Neutrophil (primary cell): ENCODE data around the gene KRT35.

Experiments used
- H3K27ac ChIP-seq: fragments of 200-600 bp; sonication (generic); 2 replicates; pipeline ENCODE4 v1.5.1; 2016; ENCODE audit warnings: mild to moderate bottlenecking, moderate library complexity
- H3K27me3 ChIP-seq: fragments of 200-600 bp; sonication (generic); 2 replicates; pipeline ENCODE4 v1.6.0; 2016; ENCODE audit warnings: mild to moderate bottlenecking
- H3K36me3 ChIP-seq: fragments of 200-600 bp; sonication (generic); 2 replicates; pipeline ENCODE4 v1.5.1; 2017
- H3K4me1 ChIP-seq, 2 experiments: fragments of 200-600 bp in 1 of 2; sonication (generic) in 1 of 2; 1 replicate in 1 of 2; 2 replicates in 1 of 2; pipeline versions ENCODE4 v1.5.1 to v1.6.1; 2013 to 2016; ENCODE audit warnings: low read depth in 1 of 2, low read length in 1 of 2, mild to moderate bottlenecking in 1 of 2, moderate library complexity in 1 of 2; ENCODE audit not compliant: control insufficient read depth in 1 of 2, insufficient read depth in 1 of 2
- H3K4me3 ChIP-seq, 2 experiments: fragments of 200-600 bp in 1 of 2; sonication (generic) in 1 of 2; 1 replicate in 1 of 2; 2 replicates in 1 of 2; pipeline ENCODE4 v1.5.1; 2013 to 2016; ENCODE audit warnings: low read depth in 1 of 2, low read length in 1 of 2, mild to moderate bottlenecking in 1 of 2, moderate library complexity in 1 of 2
- H3K9me3 ChIP-seq: fragments of 200-600 bp; sonication (generic); 2 replicates; pipeline ENCODE4 v1.5.1; 2016
- TF ChIP-seq, protein P1 (sequence below): fragments of 200-600 bp; sonication (generic); IDR thresholded peaks from 2 replicates; pipeline ENCODE4 v1.5.1; 2016; ENCODE audit warnings: antibody characterized with exemption

Gene KRT35

DNA sequence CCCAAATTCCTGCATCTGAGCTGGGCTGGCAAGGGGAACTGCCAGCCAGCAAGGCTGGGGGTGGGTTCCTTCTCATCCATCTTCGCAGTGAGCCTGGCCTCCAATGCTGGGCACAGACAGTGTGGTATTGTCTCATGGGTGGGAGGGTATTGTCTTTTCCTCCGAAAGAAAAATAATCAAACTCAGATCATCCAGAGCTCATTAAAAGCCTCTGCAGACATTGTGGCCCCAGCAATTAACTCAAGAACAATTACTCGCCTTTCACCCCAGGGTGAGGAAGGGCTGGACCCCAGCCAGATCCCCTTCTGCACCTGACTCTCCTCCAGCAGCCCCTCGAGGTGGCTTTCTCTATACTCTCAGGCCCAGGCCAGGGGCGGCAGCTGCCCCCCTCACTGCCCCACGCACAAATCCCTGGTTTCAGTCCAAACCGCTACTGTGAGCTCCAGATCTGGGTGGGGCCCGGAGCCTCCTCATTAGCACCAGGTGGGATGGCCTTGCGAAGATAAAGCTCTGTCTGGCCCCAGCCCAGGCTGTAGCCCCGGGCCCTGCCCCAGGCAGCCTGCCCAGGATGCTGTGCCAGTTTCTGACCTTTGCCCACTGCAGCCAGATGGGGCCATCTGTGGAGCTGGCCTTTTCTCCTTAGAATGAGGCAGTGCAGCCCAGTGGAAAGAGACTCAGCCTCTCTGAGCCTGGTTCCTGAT, 40.0 kb upstream of the KRT35 start:
- TF ChIP-seq, protein P1, sequence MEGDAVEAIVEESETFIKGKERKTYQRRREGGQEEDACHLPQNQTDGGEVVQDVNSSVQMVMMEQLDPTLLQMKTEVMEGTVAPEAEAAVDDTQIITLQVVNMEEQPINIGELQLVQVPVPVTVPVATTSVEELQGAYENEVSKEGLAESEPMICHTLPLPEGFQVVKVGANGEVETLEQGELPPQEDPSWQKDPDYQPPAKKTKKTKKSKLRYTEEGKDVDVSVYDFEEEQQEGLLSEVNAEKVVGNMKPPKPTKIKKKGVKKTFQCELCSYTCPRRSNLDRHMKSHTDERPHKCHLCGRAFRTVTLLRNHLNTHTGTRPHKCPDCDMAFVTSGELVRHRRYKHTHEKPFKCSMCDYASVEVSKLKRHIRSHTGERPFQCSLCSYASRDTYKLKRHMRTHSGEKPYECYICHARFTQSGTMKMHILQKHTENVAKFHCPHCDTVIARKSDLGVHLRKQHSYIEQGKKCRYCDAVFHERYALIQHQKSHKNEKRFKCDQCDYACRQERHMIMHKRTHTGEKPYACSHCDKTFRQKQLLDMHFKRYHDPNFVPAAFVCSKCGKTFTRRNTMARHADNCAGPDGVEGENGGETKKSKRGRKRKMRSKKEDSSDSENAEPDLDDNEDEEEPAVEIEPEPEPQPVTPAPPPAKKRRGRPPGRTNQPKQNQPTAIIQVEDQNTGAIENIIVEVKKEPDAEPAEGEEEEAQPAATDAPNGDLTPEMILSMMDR: no peak
- H3K27me3 ChIP-seq: peaks cover 34% of the 10 kb centered on the region
- H3K9me3 ChIP-seq: no peaks in the 10 kb centered on the region
- no peaks in the 10 kb centered on the region for H3K36me3 ChIP-seq
- H3K4me3 ChIP-seq: no peak overlapping the region
- H3K27ac ChIP-seq: no peak overlapping the region
- H3K4me1 ChIP-seq: peaks cover 0 to 4% of the 10 kb centered on the region in 2 experiments

DNA sequence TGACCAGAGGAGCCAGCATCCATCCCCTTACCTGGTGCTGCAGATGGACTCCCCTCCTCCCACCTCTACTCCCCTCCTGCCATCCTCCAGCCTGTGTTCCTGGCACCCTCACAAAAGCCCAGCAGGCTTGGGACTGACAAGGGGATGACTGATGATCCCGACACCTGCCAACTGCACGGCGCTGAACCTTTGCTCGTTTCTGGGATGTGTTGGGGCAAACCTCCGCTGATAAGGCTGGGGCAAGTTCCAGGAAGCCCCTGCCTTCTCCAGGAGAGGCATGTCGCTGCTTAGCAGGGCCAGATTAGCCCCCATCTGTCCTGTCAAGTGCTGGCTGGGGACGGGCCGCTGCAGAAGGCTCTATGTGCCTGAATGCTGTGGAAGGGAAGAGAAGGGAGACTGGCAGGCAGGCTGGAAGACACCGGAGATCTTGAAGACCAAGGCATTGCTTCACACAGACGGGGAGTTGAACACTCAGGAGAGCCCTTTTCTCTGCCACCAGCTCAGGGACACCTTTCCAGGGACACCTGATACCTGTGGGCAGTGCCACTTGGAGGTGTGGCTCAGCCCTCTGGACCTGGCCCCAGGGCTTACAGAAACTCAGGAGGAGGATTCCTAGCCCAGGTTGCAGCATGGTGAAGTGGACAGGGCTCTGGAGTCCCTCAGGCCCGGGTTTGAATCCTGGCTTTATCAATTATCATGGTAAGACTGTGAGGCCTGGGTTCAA, 38.7 kb upstream of the KRT35 start:
- Histone ChIP-seq H3K4me1 (peaks cover 0 to 4% of the 10 kb centered on the region in 2 experiments), H3K27ac (no peak overlapping the region), H3K4me3 (no peak overlapping the region), H3K36me3 (no peaks in the 10 kb centered on the region), H3K27me3 (peaks cover 21% of the 10 kb centered on the region), H3K9me3 (no peaks in the 10 kb centered on the region)
- TF ChIP-seq, protein P1: no peak

DNA sequence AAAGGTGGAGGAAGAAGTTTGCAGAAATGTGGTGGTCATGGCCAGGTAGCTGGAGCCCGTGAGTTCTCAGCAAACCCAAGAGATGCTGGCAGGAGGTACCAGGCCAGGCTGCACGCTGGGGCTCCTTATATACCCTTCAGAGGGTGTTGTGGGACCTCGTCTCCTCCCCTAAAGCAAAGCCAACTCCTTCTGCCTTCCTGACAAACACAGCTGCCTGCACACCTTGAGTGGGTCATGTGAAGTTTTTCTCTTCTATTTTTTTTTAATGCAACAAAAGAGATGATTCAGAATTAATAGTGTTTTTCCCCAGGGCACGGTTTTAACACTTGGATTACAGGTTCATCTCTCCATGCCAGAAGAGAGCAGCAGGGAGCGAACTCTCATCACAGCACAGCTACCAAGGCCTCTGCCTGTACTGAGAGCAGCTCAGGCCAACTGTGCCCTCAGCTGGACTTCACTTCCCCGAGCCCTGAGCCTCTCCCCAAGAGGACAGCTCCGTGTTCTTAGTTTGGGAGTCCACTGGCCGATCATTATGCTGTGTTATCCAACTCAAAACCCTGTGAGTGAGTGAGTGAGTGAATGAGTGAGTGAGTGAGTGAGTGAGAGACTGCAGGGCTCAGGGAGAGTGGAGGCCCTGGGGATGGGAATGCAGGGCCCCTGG, 38.0 kb upstream of the KRT35 start, which contains the start of gene KRT15:
Gene KRT15 (minus strand): TSS at position 102 of the 661 bp plus-strand sequence. CDS start 63 bp downstream, at position 39.
- H3K27me3 ChIP-seq: peaks cover 13% of the 10 kb centered on the region
- no peak within 1 kb of the TSS for H3K27ac ChIP-seq
- H3K4me1 ChIP-seq: peaks cover 0 to 5% of the 10 kb centered on the region in 2 experiments
- TF ChIP-seq, protein P1: no peak
- H3K36me3 ChIP-seq: no peaks in the 10 kb centered on the region
- no peaks in the 10 kb centered on the region for H3K9me3 ChIP-seq
- H3K4me3 ChIP-seq: no peak within 1 kb of the TSS

DNA sequence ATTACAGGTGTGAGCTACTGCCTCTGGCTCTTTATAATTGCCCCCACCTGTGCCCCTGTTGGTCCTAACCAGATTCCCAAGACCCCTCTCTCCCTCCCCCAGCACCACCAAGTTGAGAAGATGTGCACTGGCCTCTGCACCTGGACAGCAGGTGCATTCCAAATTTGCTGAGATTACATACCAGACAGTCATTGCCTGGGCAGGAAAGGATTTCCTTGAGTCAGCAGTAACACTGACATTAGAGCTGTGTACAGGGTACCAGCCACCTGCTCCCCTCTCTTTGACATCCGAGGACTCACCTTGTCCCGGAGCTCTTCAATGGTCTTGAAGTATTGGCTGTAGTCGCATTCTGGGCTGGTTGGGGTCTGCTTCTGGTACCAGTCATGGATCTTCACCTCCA, 37.1 kb upstream of the KRT35 start:
- H3K9me3 ChIP-seq: no peaks in the 10 kb centered on the region
- TF ChIP-seq, protein P1: no peak
- H3K36me3 ChIP-seq: no peaks in the 10 kb centered on the region
- peaks cover 7 to 14% of the 10 kb centered on the region in 2 experiments for H3K4me1 ChIP-seq
- H3K4me3 ChIP-seq: no peak overlapping the region
- peaks cover 5% of the 10 kb centered on the region for H3K27me3 ChIP-seq
- H3K27ac ChIP-seq: no peak overlapping the region

DNA sequence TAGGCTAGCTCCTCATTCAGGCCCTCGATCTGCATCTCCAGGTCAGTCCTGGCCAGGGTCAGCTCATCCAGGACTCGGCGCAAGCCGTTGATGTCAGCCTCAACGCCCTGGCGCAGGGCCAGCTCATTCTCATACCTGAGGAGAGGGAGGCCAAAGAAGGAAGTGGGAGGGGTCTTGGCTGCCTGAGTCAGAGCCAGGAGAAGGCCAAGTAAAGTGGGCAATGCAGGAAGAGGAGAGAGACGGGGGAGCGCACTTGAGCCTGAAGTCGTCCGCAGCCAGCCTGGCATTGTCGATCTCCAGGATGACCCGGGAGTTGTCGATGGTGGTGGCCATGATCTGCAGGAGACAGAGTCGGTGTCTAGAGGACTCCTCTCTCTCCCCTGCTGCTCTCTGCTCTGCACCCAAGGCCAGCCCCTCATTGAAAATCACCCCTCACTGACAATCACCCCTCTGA, 35.9 kb upstream of the KRT35 start:
- H3K4me3 ChIP-seq: no peak overlapping the region
- peaks cover 17 to 26% of the 10 kb centered on the region in 2 experiments for H3K4me1 ChIP-seq
- peaks cover 5% of the 10 kb centered on the region for H3K27me3 ChIP-seq
- H3K36me3 ChIP-seq: no peaks in the 10 kb centered on the region
- TF ChIP-seq, protein P1: no peak
- no peaks in the 10 kb centered on the region for H3K9me3 ChIP-seq
- H3K27ac ChIP-seq: no peak overlapping the region
